Kidney epithelial cell (primary cell): ENCODE measurements around the gene MFN2. TPM values are rescaled to one million over a fixed set of nuclear protein-coding genes. Genes with fewer than 3 reads are reported as not detected.
A peak's percentile ranks its signal among the peaks of the same experiment; 100 is the strongest.

Source experiments
- DNase-seq: peaks from one replicate; pipeline ENCODE4 v3.0.0-alpha.2; 2010; ENCODE audit warnings: low read depth
- H3K27me3 ChIP-seq: 2 replicates; pipeline ENCODE4 v1.6.0; 2011; ENCODE audit warnings: low read length; ENCODE audit not compliant: control insufficient read depth, insufficient read depth
- H3K36me3 ChIP-seq: 2 replicates; pipeline ENCODE4 v1.5.1; 2011; ENCODE audit warnings: low read length; ENCODE audit not compliant: control insufficient read depth, insufficient read depth
- H3K4me3 ChIP-seq: 2 replicates; pipeline ENCODE4 v1.5.1; 2011; ENCODE audit warnings: low read depth, mild to moderate bottlenecking, control low read depth, low read length
- total RNA-seq: library from RNA; depleted of rRNA; stranded (reverse); fragments of >200 nt; gene quantifications from 2 replicates; pipeline ENCODE4 v1.2.3, GENCODE V29; 2015
- TF ChIP-seq, protein P1 (sequence below): IDR thresholded peaks from 2 replicates; pipeline ENCODE4 v1.5.1; 2011; ENCODE audit warnings: mild to moderate bottlenecking, moderate library complexity, low read length, control low read depth, inconsistent platforms; ENCODE audit not compliant: insufficient read depth, poor library complexity, severe bottlenecking

MFN2 gene
- total RNA-seq, 1 donor from 2014 or later: 78.2 TPM

DNA sequence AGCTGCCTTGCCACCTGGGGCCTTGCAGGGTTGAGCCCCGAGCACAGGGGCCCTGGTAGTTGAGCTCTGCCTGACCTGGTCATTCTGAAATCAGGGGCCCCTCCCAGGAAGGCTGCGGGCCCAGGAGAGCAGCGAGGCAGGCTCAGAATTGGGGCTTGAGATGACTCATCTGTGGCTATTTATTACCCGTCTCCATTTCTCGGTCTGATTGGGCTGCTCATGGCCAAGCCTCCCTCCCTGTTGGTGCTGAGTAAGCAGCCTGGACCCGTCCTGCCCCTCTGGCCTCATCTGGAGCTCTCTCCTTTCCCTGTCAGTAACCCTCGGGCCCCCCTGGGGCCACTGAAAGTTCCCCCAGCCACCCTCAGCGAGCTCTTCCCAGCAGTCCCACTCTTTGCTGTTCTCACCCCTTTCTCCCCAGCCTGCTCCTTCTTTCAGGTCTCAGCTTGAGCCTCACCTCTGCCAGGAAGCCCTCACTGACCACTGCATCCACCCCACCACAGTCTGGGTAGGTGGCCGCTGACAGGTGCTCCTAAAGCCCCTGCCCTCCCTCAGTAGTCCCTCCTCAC is 71.8 kb downstream of the MFN2 start:
- DNase-seq: peak; percentile 65
- Histone ChIP-seq H3K36me3 (no peaks in the 10 kb centered on the region), H3K4me3 (no peak overlapping the region), H3K27me3 (peaks cover 5% of the 10 kb centered on the region)
- TF ChIP-seq, protein P1, sequence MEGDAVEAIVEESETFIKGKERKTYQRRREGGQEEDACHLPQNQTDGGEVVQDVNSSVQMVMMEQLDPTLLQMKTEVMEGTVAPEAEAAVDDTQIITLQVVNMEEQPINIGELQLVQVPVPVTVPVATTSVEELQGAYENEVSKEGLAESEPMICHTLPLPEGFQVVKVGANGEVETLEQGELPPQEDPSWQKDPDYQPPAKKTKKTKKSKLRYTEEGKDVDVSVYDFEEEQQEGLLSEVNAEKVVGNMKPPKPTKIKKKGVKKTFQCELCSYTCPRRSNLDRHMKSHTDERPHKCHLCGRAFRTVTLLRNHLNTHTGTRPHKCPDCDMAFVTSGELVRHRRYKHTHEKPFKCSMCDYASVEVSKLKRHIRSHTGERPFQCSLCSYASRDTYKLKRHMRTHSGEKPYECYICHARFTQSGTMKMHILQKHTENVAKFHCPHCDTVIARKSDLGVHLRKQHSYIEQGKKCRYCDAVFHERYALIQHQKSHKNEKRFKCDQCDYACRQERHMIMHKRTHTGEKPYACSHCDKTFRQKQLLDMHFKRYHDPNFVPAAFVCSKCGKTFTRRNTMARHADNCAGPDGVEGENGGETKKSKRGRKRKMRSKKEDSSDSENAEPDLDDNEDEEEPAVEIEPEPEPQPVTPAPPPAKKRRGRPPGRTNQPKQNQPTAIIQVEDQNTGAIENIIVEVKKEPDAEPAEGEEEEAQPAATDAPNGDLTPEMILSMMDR: no peak

DNA sequence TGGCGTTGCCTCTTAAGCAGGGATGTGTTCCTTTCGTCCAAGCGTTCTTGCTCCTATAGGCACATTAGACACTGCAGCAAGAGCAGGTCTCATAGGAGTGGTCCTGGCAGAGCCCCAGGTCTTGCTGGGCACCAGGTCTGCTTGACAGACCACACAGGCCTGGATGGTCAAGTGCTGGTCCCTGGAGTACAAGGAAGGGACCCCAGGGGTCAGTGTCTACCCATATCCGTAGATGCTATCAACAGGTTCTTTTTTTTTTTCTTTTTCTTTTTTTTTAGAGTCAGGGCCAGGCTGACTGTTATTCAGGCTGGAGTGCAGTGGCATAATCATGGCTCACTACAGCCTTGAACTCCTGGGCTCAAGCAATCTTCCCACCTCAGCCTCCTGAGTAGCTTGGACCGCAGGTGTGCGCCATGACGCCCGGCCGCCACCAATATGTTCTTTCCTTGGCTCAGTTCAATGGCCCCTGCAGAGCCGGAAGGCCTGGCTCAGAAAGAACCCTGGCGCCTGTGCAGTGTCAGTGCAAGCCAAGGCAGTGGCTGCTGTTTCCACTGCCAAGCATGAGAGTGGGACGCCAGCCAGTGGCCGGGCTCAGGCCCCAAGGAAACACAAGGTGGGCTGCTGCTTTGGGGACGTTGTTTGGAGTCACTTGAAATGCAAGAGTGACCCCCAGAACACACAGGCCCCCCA is 72.9 kb downstream of the MFN2 start:
- H3K4me3 ChIP-seq: no peak overlapping the region
- TF ChIP-seq, protein P1: no peak

DNA sequence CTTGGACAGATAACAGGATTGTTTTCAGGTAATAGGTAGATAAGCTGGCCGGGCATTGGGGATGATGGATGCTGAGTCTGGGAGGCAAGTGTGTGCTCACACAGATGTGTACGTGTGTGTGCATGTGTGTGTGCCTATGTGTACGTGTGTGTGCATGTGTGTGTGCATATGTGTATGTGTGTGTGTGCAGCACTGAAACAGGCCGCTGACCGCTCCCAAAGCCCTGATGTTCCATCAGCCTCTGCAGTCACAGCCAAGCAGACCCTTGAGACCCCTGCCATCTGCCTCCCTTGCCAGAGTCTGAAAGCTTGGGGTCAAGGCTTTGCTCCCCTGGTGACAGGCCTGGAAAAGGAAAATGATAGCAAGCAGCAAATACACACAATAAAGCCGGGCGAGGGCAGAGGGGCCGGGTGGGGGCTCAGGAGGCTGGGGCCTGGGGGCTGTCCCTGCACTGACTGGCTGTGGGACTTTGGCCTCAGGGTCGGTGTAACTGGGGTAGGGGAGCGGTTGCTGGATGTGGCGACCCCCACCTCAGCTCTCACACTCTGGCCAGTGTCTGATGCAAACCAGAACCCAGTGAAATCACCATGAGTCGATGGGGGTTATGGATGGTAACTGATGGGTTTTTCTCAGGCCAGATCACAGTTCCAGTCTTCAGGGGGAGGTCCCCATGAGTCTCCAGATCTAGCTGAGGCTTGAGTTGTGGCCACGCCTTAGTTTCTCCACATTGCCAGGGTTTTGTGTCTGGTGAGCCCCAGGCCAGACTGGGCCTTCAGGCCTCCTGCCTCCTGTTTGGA is 73.7 kb downstream of the MFN2 start:
- H3K36me3 ChIP-seq: no peaks in the 10 kb centered on the region
- no peak for DNase-seq
- TF ChIP-seq, protein P1: no peak

More for the DNA sequence above, 72.9 kb downstream of the MFN2 start:
- no peak for DNase-seq
- Histone ChIP-seq H3K36me3 (no peaks in the 10 kb centered on the region), H3K27me3 (no peaks in the 10 kb centered on the region)

DNA sequence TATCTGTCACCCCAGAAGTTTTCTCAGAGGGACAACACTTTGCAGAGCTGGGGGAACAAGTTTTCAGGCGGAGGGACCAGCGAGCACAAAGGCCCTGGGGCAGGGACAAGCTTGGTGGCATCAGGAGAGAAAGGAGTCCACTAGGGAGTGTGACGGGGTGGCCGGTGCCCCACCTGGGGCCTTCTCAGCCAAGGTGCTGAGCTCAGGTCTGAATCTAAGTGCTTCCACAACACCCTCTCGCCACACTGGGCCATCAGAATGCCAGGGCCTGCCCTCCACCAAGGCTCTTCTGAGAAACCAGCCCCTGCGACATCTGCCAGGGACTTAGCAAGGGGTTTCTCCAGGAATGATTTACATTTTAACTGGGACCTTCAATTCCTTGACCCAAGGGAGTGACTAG is 75.0 kb downstream of the MFN2 start:
- Histone ChIP-seq H3K27me3 (peaks cover 5% of the 10 kb centered on the region), H3K36me3 (no peaks in the 10 kb centered on the region), H3K4me3 (no peak overlapping the region)
- TF ChIP-seq, protein P1: no peak
- DNase-seq: no peak

More for the DNA sequence above, 73.7 kb downstream of the MFN2 start:
- no peak overlapping the region for H3K4me3 ChIP-seq
- no peaks in the 10 kb centered on the region for H3K27me3 ChIP-seq

DNA sequence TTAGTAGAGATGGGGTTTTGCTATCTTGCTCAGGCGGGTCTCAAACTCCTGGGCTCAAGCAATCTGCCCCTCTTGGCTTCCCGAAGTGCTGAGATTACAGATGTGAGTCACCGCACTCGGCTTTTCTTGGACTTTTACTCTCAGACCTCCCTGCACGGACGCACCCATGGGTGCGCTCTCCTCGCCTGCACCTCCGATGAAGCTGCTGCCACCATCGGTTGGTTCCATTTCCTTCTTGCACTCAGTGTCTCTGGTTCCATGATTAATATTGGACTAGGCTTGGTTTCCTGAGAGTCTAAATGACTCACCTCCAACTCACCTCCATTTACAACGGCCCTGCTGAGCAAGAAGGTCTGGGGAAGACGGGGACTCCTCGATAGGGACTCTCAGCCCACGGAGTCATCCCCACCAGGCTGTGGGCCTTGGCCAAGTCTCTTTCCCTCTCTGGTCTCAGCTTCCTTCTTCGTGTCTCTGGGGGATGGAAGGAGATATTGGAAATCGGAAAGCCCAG is 76.1 kb downstream of the MFN2 start:
- no peak for DNase-seq
- TF ChIP-seq, protein P1: no peak

More for the DNA sequence above, 76.1 kb downstream of the MFN2 start:
- H3K36me3 ChIP-seq: no peaks in the 10 kb centered on the region
- H3K27me3 ChIP-seq: peaks cover 7% of the 10 kb centered on the region
- no peak overlapping the region for H3K4me3 ChIP-seq
